Measurements from ENCODE around the gene ULK1.

DNA sequence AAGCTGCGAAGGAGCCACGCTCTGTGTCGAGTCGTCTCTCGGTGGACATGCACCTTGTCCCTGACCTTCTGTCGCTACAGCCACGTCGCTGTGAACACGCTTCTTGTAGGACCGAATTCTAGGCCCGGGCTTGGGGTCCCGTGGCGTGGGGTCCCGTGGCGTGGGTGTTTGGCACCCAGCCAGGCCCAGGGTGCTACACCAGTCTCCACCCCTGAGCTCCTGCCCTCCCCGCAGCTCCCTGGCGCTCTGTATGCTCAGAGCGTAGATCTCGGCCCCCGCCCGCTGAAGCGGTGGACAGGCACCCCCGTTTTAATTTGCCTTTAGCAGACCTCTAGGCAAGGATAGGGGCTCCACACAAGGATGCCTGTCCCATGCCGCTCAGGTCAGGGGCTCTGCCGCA is 49.8 kb upstream of the ULK1 start:
- TF ChIP-seq, protein P1, sequence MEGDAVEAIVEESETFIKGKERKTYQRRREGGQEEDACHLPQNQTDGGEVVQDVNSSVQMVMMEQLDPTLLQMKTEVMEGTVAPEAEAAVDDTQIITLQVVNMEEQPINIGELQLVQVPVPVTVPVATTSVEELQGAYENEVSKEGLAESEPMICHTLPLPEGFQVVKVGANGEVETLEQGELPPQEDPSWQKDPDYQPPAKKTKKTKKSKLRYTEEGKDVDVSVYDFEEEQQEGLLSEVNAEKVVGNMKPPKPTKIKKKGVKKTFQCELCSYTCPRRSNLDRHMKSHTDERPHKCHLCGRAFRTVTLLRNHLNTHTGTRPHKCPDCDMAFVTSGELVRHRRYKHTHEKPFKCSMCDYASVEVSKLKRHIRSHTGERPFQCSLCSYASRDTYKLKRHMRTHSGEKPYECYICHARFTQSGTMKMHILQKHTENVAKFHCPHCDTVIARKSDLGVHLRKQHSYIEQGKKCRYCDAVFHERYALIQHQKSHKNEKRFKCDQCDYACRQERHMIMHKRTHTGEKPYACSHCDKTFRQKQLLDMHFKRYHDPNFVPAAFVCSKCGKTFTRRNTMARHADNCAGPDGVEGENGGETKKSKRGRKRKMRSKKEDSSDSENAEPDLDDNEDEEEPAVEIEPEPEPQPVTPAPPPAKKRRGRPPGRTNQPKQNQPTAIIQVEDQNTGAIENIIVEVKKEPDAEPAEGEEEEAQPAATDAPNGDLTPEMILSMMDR (conservative IDR thresholded peaks at IDR 0.05; ENCODE audit: low read depth, low read length): no peak
- TF ChIP-seq EZH2 (IDR thresholded peaks at IDR 0.05; ENCODE audit: low read length, unreplicated experiment) (no peak), EZH2phosphoT487 (IDR thresholded peaks at IDR 0.05; ENCODE audit: borderline replicate concordance, low read length) (no peak)

Measured in PC-3 (cell line).